Measurements from ENCODE around the gene COL7A1. TPM values are rescaled to one million over a fixed set of nuclear protein-coding genes. Genes with fewer than 3 reads are reported as not detected.

COL7A1 gene
- total RNA-seq, 4 donors from 2014 or later: 4.8 to 19.1 (median 12.9) TPM

- no peaks in the 10 kb centered on the region for H3K27me3 ChIP-seq
- H3K4me3 ChIP-seq: no peak overlapping the region
- no peak for TF ChIP-seq EP300 (IDR thresholded peaks at IDR 0.05; ENCODE audit: low read depth)
- TF ChIP-seq POLR2AphosphoS5 (IDR thresholded peaks at IDR 0.05): no peak
- TF ChIP-seq, protein P1, sequence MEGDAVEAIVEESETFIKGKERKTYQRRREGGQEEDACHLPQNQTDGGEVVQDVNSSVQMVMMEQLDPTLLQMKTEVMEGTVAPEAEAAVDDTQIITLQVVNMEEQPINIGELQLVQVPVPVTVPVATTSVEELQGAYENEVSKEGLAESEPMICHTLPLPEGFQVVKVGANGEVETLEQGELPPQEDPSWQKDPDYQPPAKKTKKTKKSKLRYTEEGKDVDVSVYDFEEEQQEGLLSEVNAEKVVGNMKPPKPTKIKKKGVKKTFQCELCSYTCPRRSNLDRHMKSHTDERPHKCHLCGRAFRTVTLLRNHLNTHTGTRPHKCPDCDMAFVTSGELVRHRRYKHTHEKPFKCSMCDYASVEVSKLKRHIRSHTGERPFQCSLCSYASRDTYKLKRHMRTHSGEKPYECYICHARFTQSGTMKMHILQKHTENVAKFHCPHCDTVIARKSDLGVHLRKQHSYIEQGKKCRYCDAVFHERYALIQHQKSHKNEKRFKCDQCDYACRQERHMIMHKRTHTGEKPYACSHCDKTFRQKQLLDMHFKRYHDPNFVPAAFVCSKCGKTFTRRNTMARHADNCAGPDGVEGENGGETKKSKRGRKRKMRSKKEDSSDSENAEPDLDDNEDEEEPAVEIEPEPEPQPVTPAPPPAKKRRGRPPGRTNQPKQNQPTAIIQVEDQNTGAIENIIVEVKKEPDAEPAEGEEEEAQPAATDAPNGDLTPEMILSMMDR (IDR thresholded peaks at IDR 0.05): no peak
- no peak for TF ChIP-seq POLR2A (IDR thresholded peaks at IDR 0.05)
- H3K27ac ChIP-seq: no peak overlapping the region
- H3K36me3 ChIP-seq: no peaks in the 10 kb centered on the region
- no peak for DNase-seq
- in situ Hi-C loops (cut with MboI; ENCODE audit: low pct_ligation_motif_present in 1 of 4, low pct_unique_long_range_greater_than_20kb in 1 of 4, low sequenced_read_pairs in 3 of 4) (no loop called here), intact Hi-C loops (cut with DNase I; ENCODE audit: low total_unique reads) (no loop called here)
- H3K4me1 ChIP-seq: peaks cover 4 to 13% (median 11%) of the 10 kb centered on the region in 4 donors
- 79% methylated on average over 6 of the region's 11 CpGs; no CpG with 5 or more reads in 1 of the 2 donors for WGBS, 2 donors (ENCODE audit: low coverage in 1 of 2)
- no peaks in the 10 kb centered on the region for H3K9me3 ChIP-seq
Measured at GRCh38 chr3:48565186-48565585, 29.9 kb downstream of the COL7A1 start.

GRCh38 chr3:48564667-48565066 is 30.5 kb downstream of the COL7A1 start:
- WGBS, 2 donors (ENCODE audit: low coverage in 1 of 2): 92% methylated on average over 7 of the region's 11 CpGs; no CpG with 5 or more reads in 1 of the 2 donors
- no peaks in the 10 kb centered on the region for H3K9me3 ChIP-seq
- H3K4me3 ChIP-seq: no peak overlapping the region
- in situ Hi-C loops (cut with MboI; ENCODE audit: low pct_ligation_motif_present in 1 of 4, low pct_unique_long_range_greater_than_20kb in 1 of 4, low sequenced_read_pairs in 3 of 4) (no loop called here), intact Hi-C loops (cut with DNase I; ENCODE audit: low total_unique reads) (no loop called here)
- no peak for DNase-seq
- H3K4me1 ChIP-seq: peaks cover 5 to 16% (median 13%) of the 10 kb centered on the region in 4 donors
- no peaks in the 10 kb centered on the region for H3K36me3 ChIP-seq
- TF ChIP-seq, protein P1 (IDR thresholded peaks at IDR 0.05): no peak
- TF ChIP-seq POLR2A (IDR thresholded peaks at IDR 0.05): no peak
- no peak for TF ChIP-seq EP300 (IDR thresholded peaks at IDR 0.05; ENCODE audit: low read depth)
- no peak for TF ChIP-seq POLR2AphosphoS5 (IDR thresholded peaks at IDR 0.05)
- H3K27me3 ChIP-seq: no peaks in the 10 kb centered on the region
- H3K27ac ChIP-seq: no peak overlapping the region

DNA sequence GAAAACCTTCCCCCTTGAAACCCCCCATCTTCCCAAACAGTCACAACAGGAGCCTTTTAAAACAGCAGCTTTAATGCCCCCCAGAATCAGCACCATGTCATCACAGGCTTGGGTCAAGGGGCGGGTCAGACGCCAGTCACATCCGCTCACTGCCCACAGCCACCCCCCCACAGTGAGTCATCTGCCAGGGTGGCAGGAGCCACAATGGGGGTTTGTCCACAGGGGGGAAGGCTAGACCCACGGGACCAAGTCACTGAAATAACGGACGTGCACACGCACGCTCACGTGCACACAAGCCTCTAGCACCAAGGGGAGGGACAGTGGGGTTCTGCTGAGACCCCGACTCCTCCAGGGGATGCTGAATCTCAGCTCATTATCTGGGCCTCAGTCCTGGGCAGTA is 31.1 kb downstream of the COL7A1 start:
- in situ Hi-C loops (cut with MboI; ENCODE audit: low pct_ligation_motif_present in 1 of 4, low pct_unique_long_range_greater_than_20kb in 1 of 4, low sequenced_read_pairs in 3 of 4): no loop called here
- Histone ChIP-seq H3K4me1 (peaks cover 5 to 16% (median 13%) of the 10 kb centered on the region in 4 donors), H3K27me3 (no peaks in the 10 kb centered on the region), H3K4me3 (no peak overlapping the region), H3K36me3 (no peaks in the 10 kb centered on the region), H3K27ac (no peak overlapping the region), H3K9me3 (no peaks in the 10 kb centered on the region)
- intact Hi-C loops (cut with DNase I; ENCODE audit: low total_unique reads): no loop called here
- TF ChIP-seq, protein P1 (IDR thresholded peaks at IDR 0.05): no peak
- TF ChIP-seq POLR2AphosphoS5 (IDR thresholded peaks at IDR 0.05) (no peak), POLR2A (IDR thresholded peaks at IDR 0.05) (no peak), EP300 (IDR thresholded peaks at IDR 0.05; ENCODE audit: low read depth) (no peak)
- peak; percentile 37 for DNase-seq
- 63% methylated on average over 9 of the region's 10 CpGs; no CpG with 5 or more reads in 1 of the 2 donors for WGBS, 2 donors (ENCODE audit: low coverage in 1 of 2)

- Histone ChIP-seq H3K27ac (no peak within 1 kb of the TSS), H3K36me3 (no peaks in the 10 kb centered on the region), H3K4me1 (peaks cover 5 to 16% (median 13%) of the 10 kb centered on the region in 4 donors), H3K27me3 (no peaks in the 10 kb centered on the region), H3K9me3 (no peaks in the 10 kb centered on the region), H3K4me3 (no peak within 1 kb of the TSS)
- 70 to 83% methylated on average over 1 to 6 of the region's 6 CpGs for WGBS, 2 donors (ENCODE audit: low coverage in 1 of 2)
- in situ Hi-C loops (cut with MboI; ENCODE audit: low pct_ligation_motif_present in 1 of 4, low pct_unique_long_range_greater_than_20kb in 1 of 4, low sequenced_read_pairs in 3 of 4): no loop called here
- TF ChIP-seq POLR2AphosphoS5 (IDR thresholded peaks at IDR 0.05): no peak
- TF ChIP-seq, protein P1 (IDR thresholded peaks at IDR 0.05): no peak
- TF ChIP-seq POLR2A (IDR thresholded peaks at IDR 0.05): no peak
- no peak for TF ChIP-seq EP300 (IDR thresholded peaks at IDR 0.05; ENCODE audit: low read depth)
- intact Hi-C loops (cut with DNase I; ENCODE audit: low total_unique reads): no loop called here
- no peak for DNase-seq
Measured at GRCh38 chr3:48563382-48563918, 31.7 kb downstream of the COL7A1 start, which contains the start of gene UCN2. UCN2 (minus strand) TSS chr3:48563781; CDS start chr3:48563124, 657 bp downstream.
